HG02623 (cell line): ENCODE results near the gene AIFM3.
"Not testable (repeated sequence)": the region's sequence is repeated elsewhere in the genome, so short reads cannot be mapped to it uniquely, and the experiment has no call there.

Source experiments
- ATAC-seq: cut with Tn5 transposase; IDR thresholded peaks from one replicate; pipeline ENCODE4 v1.9.1; 2021; ENCODE audit warnings: moderate library complexity; ENCODE audit not compliant: unreplicated experiment

The AIFM3 gene, protein sequence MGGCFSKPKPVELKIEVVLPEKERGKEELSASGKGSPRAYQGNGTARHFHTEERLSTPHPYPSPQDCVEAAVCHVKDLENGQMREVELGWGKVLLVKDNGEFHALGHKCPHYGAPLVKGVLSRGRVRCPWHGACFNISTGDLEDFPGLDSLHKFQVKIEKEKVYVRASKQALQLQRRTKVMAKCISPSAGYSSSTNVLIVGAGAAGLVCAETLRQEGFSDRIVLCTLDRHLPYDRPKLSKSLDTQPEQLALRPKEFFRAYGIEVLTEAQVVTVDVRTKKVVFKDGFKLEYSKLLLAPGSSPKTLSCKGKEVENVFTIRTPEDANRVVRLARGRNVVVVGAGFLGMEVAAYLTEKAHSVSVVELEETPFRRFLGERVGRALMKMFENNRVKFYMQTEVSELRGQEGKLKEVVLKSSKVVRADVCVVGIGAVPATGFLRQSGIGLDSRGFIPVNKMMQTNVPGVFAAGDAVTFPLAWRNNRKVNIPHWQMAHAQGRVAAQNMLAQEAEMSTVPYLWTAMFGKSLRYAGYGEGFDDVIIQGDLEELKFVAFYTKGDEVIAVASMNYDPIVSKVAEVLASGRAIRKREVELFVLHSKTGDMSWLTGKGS

DNA sequence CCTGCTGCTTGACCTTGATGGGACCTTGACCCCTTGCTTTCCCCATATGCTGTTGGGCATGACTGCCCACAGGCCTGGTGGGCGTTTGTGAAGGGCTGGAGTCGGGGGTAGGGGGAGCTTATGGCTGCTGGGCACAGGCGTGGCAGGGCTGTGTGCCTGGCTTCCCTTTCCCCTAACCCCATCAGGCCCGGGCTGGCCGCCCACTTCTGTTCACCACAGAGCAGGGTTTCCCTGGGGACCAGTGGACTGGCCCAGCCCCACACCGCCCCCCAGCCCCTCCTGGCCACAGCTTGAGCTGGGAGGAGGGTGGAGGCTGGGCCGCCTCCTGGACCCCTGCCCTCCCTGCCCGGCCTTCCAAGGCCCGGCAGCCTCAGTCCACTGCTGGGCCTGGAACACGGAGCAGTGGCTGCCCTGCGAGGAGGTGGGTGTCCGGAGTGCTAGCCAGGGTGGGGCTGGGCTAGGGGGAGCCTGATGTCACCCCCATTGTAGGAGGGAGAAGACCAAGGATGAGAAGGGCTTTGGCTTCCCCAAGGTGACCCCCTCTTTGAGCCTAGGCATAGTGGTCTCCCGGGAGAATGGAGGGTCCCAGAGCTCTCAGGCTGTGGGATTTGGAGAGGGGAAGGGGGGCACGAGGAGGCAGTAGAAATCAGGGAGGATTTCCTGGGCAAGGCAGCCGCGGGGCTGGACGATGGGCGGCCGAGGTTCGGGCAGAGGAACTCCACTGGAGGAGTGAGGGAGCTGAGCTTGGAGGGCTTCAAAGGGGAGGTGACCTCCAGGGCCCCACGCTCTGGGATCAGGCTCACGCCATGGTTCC is at the start of gene AIFM3:
AIFM3 (plus strand) TSS at position 373 of the 814 bp plus-strand sequence. CDS start 690 bp downstream, outside the sequence.
- no peak for ATAC-seq

DNA sequence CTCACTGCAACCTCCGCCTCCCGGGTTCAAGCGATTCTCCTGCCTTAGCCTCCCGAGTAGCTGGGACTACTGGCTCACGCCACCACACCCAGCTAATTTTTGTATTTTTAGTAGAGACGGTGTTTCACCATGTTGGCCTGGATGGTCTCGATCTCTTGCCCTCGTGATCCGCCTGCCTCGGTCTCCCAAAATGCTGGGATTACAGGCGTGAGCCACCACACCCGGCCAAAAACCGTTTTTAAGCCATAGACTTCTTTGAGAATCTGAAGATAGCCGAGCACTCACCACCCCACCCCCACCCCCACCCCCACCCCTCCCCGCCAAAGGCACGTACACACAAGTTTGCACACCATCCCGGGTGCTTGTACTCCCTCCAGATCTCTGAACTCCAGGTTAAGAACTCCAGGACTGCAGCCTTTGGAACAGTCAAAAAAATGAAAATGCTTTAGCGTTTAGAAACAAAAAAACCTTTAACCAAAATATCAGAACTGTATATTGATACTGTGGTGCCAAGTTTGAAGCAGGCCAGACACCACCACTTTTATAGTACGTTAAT is 48.3 kb upstream of the AIFM3 start:
- ATAC-seq: no peak

DNA sequence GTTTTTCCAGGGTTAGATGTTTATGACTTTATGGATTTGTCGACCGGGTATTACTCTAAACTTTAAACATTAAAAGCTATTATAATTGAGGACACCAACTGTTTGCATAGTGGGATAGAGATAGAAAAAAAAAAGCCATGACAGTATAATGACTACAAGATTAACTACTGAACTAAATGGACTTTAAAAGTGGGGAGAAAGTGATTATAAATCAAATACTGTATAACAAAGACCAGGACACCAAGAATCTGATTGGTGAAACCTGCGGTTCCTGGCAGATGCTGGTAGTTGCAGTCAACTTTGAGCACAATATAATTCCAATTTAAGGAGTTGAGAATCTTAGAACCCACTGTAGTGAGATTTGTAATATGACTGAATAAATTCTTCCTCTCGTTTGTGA is 47.3 kb upstream of the AIFM3 start:
- ATAC-seq: no peak

DNA sequence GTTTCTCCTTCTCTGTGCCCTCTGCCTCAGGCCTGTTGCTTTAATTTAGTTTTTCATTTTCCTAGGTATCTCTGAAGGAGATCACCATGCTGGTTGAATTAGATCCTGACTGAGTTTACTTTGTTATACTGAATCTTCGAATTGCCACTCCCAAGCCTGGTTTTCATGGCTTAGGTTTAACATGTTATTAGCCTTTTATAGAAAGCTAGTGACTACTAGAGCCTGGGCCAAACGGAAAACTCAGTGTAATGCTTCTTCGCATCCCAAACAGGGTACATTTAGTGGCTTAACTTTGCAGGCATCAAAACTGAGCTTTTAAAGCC is 46.2 kb upstream of the AIFM3 start:
- ATAC-seq: no peak

DNA sequence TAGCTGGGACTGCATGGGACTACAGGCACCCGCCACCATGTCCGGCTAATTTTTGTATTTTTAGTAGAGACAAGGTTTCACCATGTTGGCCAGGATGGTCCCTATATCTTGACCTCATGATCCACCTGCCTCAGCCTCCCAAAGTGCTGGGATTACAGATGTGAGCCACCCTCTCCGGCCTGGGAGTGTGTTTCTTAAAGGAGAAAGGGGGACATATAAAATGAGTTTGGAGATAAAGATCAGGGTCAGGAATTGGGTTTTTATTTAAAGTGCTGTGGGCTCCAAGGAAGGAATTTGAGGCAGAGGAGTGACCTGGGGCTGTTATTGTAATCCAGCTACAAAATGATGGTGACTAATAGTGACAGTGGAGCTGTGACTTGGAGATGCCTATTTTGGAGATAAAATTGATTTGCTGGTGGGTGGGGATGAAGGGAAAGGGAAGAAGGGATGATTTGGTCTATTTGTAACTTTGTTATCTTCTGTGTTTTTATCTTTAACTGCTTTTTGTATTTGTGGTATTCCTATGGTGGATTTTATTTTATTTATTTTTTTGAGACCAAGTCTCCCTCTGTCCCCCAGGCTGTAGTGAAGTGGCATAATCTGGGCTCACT is 44.8 kb upstream of the AIFM3 start:
- no peak for ATAC-seq

DNA sequence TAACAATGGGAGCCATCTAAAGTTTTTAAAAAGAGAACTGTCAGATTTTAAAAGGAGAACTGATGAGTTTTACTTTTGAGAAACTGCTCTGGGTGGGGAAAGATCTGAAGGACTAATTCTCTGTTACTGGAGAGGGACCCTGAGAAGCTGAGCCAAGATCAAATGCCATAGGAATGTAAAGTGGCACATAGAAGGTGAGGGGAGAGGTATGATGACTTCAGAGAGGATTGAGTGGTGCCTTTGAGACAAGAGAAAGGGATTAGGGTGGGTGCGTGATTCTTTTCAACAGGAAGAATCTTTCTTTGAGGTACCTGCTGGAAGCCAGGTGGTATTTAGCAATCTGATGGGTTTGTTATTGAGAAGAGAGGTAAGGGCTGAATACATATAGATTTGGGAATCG is 40.8 kb upstream of the AIFM3 start:
- no peak for ATAC-seq

DNA sequence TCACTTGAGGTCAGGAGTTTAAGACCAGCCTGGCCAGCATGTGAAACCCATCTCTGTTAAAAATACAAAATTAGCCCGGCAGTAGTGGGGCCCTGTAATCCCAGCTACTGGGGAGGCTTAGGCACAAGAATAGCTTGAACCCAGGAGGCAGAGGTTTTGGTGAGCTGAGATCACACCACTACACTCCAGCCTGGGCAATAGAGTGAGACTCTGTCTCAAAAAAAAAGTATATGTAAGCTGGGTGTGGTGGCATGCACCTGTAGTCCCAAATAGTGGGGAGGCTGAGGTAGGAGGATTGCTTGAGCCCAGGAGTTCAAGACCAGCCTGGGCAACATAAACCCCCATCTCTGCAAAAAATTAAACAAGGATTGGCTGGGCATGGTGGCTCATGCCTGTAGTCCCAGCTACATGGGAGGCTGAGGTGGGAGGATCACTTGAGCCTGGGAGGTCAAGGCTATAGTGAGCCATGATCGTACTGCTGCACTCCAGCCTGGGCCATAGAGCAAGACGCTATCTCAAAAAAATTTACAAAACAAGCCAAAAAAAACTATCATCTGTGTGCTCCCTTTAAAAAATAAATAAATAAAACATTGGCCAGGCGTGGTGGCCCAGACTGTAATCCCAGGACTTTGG is 39.0 kb upstream of the AIFM3 start:
- ATAC-seq: no peak

DNA sequence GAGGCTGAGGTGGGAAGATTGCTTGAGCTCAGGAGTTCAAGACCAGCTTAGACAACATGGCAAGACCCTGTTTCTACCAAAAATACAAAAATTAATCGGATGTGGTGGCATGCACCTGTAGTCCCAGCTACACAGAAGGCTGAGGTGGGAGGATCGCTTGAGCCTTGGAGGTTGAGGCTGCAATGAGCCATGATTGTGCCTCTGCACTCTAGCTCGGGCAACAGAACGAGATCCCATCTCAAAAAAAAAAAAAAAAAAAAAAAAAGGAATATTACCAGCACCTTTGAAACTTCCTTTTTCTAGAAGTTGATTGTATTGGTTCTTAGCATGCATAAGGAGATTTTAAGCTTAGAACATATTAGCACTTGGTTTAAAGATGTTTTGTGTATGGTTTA is 38.5 kb upstream of the AIFM3 start:
- ATAC-seq: no peak

DNA sequence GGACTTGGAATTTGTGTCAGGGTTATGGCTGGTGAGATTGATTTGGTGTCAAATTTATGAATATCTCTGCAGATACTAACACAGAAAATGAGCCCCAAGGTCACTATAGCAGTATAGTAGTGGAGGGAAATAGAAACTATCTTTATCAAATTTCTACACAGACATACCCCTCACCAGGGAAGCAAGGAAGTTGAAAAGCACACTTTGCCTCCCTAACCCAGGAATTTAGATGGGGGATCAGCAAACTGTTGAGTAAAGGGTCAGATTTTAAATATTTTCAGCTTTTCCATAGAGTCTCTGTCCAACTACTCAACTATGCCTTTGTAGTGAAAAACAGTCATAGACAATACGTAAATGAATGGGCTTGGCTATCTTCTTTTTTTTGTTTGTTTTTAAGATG is 37.1 kb upstream of the AIFM3 start:
- ATAC-seq: no peak

DNA sequence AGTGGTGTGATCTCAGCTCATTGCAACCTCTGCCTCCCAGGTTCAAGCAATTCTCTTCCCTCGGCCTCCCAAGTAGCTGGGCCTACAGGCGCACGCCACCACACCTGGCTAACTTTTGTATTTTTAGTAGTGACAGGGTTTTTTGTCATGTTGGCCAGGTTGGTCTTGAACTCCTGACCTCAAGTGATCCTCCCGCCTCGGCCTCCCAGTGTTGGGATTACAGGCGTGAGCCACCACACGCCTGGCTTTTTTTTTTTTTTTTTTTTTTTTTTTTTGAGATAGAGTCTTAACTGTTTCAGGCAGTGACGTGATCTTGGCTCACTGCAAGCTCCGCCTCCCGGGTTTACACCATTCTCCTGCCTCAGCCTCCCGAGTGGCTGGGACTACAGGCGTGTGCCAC is 36.6 kb upstream of the AIFM3 start:
- ATAC-seq: not testable (repeated sequence)

DNA sequence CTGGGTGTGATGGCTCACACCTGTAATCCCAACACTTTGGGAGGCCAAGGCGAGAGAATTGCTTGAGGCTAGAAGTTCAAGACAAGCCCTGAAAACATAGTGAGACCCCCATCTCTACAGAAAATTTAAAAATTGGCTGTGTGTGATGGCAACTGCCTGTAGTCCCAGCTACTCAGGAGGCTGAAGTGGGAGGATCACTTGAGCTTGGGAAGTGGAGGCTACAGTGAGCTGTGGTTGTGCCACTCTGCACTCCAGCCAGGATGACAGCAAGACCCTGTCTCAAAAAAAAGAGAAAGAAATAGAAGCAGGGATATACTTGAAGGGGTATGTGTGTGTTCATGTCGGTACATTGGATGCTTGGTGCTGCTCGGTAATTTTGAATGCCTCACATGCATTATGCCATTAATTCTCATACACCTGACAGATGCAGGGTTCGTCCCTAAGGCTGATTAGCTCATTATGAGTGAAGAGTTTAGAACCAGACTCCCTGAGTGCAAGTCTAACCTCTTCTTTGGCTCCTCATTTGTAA is 35.9 kb upstream of the AIFM3 start:
- no peak for ATAC-seq

DNA sequence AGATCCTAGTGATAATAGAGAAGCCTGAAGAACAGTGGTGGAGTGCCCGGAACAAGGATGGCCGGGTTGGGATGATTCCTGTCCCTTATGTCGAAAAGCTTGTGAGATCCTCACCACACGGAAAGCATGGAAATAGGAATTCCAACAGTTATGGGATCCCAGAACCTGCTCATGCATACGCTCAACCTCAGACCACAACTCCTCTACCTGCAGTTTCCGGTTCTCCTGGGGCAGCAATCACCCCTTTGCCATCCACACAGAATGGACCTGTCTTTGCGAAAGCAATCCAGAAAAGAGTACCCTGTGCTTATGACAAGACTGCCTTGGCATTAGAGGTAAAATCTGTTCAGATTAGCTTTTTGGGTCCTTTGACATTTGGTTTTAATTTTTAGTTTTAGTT is 33.1 kb upstream of the AIFM3 start:
- no peak for ATAC-seq

DNA sequence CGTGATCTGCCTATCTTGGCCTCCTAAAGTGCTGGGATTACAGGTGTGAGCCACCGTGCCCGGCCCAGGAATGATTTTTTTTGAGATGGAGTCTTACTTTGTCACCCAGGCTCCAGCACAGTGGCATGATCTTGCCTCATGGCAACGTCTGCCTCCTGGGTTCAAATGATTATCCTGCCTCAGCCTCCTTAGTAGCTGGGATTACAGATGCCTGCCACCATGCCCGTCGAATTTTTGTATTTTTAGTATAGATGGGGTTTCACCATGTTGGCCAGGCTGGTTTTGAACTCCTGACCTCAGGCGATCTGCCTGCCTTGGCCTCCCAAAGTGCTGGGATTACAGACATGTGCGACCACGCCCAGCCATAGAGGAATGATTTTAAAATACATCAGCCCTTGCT is 32.0 kb upstream of the AIFM3 start:
- not testable (repeated sequence) for ATAC-seq

DNA sequence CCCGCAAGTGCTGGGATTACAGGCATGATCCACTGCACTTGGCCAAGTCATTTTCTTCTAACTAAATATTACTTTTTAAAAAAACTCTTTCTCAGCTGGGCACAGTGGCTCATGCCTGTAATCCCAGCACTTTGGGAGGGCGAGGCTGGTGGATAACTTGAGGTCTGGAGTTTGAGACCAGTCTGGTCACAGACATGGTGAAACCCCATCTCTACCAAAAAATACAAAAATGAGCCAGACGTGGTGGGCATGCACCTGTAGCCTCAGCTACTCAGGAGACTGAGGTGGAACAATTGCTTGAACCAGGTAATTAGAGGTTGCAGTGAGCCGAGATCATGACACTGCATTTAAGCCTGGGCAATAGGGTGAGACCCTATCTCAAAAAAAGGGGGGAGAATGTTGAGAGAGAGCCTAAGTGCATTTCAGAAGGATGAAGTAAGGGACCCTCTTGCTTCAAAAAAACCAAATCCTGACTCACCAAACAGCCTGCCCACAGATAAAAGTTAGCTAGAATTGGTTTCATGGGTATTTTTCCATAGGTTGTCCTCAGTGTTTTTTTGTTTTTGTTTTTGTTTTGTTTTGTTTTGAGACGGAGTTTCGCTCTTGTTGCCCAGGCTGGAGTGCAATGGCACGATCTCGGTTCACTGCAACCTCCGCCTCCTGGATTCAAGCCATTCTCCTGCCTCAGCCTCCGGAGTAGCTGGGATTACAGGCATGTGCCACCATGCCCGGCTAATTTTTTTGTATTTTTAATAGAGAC is 31.1 kb upstream of the AIFM3 start:
- ATAC-seq: not testable (repeated sequence)

DNA sequence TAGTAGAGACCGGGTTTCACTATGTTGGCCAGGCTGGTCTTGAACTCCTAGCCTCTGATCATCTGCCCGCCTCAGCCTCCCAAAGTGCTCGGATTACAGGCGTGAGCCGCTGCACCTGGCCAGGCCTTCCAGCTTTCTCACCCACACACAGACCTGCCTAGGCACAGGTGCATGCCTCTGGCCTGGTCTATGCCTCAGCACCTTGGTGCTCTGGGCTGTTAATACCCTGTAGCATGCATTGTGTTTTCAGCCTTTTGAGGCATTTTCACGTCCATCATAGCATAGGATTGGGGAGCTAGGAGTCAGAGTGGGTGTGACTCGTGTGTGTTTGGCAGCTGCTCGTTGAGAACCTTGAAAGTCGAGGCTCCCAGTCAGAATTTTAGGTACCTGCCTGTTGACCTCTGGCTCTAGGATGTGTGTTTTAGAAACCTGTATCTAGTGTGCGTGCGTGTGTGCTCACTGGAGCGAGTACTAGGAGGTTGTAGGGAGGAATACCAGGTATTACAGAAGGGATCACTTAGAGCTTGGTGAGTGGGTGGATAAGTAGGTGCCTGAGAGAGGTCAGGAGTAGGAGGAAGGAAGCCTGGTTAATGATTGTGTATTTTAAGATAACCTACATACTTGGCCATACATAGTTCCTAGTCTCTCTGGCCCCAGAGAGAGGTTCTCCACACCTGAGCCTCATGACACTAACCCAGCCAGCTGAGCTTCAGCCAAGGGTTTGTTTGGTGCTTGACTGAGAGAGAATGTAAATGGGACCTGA is 29.8 kb upstream of the AIFM3 start:
- no peak for ATAC-seq

DNA sequence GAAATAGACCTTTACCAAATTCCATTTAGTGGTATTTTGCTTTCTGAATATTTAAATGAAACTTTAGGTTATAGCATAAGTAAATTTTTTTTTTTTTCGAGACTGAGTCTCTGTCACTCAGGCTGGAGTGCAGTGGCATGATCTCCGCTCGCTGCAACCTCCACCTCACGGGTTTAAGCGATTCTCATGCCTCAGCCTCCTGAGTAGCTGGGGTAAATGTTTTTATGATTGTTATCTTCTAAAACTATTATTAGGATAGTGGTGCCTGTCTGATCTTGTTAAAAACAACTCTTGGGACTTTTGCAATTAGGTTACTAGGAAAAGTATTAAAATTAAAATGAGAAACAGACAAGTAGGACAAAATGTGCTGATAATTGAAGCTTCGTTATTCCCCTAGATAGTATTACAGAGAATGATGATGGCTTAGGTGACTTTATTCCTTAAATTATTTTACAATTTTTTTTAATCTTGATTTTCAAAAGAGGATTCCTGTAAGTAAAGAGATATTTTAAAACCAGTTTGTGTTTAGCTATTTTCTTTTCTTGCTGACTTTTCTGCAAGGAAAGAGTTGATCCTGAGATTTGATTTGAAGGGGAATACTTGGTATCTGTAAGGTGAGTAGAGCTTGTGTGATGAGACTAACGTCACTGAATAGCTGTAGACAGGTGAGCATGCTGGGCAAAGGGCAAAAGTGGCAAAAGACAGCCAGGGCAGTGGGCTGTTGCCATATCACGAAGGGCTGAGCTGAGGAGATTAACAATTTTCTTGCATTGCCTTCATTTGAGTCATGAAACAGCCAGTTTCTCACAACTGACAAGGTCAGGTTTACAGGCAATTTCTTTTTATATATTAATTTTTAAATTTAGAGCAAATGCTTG is 29.0 kb upstream of the AIFM3 start:
- ATAC-seq: no peak

DNA sequence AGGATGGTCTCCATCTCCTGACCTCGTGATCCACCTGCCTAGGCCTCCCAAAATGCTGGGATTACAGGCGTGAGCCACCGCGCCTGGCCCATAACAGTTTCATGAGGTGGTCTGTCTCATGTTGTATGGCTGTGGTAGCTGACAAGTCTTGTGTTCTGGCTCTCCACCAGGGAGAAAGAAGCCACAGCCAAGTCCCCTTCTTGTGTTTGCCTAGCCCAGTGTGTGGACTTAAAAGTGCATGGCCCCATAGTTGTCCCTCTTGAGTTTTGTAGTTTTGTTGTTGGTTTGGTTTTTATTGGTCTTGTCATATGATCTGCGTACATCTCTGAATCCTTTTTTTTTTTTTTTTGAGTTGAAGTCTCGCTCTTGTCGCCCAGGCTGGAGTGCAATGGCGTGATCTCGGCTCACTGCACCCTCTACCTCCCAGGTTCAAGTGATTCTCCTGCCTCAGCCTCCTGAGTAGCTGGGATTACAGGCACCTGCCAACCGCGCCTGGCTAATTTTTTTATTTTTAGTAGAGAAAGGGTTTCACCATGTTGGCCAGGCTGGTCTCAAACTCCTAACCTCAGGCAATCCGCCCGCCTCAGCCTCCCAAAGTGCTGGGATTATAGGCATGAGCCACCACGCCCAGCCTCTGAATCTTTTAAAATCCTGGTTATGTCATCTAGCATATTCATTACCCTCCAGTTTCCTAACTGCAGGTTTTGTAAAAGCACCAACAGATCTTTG is 27.4 kb upstream of the AIFM3 start:
- not testable (repeated sequence) for ATAC-seq
